DND-41 (cell line): Measurements from ENCODE around the gene HRH2.

Source experiments
- ATAC-seq: fragments of 200-7000 bp; cut with Tn5 transposase; 3 replicates; pipeline ENCODE4 v1.9.1; 2021; ENCODE audit warnings: low read depth; ENCODE audit not compliant: insufficient read depth
- DNase-seq: peaks from one replicate; pipeline ENCODE4 v3.0.0-alpha.2; 2020
- H2AFZ ChIP-seq: 2 replicates; pipeline ENCODE4 v1.6.0; 2012; ENCODE audit warnings: low read depth, low read length
- H3K27ac ChIP-seq: 2 replicates; pipeline ENCODE4 v1.5.1; 2012; ENCODE audit warnings: low read length, inconsistent platforms
- H3K27me3 ChIP-seq: fragments of 200-600 bp; sonication (generic); 2 replicates; pipeline ENCODE4 v1.6.0; 2012; ENCODE audit warnings: low read length, mild to moderate bottlenecking, inconsistent platforms; ENCODE audit not compliant: insufficient read depth, poor library complexity
- H3K36me3 ChIP-seq: 2 replicates; pipeline ENCODE4 v1.5.1; 2012; ENCODE audit warnings: low read length, inconsistent platforms; ENCODE audit not compliant: insufficient read depth
- H3K4me1 ChIP-seq: 2 replicates; pipeline ENCODE4 v1.5.1; 2012; ENCODE audit warnings: mild to moderate bottlenecking, low read length; ENCODE audit not compliant: insufficient read depth
- H3K4me2 ChIP-seq: 2 replicates; pipeline ENCODE4 v1.6.0; 2012; ENCODE audit warnings: mild to moderate bottlenecking, moderate library complexity, low read length, inconsistent platforms; ENCODE audit not compliant: insufficient read depth
- H3K4me3 ChIP-seq, 2 experiments: fragments of 200-600 bp in 1 of 2; shearing (Covaris generic) in 1 of 2; 2 replicates each; pipeline ENCODE4 v1.5.1; 2012 to 2016; ENCODE audit warnings: inconsistent platforms in 2 of 2, low read length in 2 of 2, mild to moderate bottlenecking in 2 of 2, low read depth in 1 of 2, moderate library complexity in 1 of 2
- H3K79me2 ChIP-seq: 2 replicates; pipeline ENCODE4 v1.6.0; 2012; ENCODE audit warnings: low read length, inconsistent platforms; ENCODE audit not compliant: insufficient read depth
- H3K9ac ChIP-seq: 2 replicates; pipeline ENCODE4 v1.6.0; 2012; ENCODE audit warnings: low read depth, mild to moderate bottlenecking, inconsistent platforms, low read length, moderate library complexity
- H3K9me3 ChIP-seq: 2 replicates; pipeline ENCODE4 v1.5.1; 2012; ENCODE audit warnings: low read length, moderate library complexity, mild to moderate bottlenecking, inconsistent platforms; ENCODE audit not compliant: insufficient read depth, severe bottlenecking
- H4K20me1 ChIP-seq: 2 replicates; pipeline ENCODE4 v1.6.0; 2012; ENCODE audit warnings: low read length; ENCODE audit not compliant: insufficient read depth
- EZH2 ChIP-seq: IDR thresholded peaks from 3 replicates; pipeline ENCODE4 v1.6.1; 2012; ENCODE audit warnings: borderline replicate concordance, low read depth, mild to moderate bottlenecking, moderate library complexity, low read length, inconsistent platforms; ENCODE audit not compliant: severe bottlenecking
- TF ChIP-seq, protein P1 (sequence below): IDR thresholded peaks from 2 replicates; pipeline ENCODE4 v1.5.1; 2012; ENCODE audit warnings: borderline replicate concordance, low read length, moderate library complexity, mild to moderate bottlenecking; ENCODE audit not compliant: poor library complexity, severe bottlenecking; ENCODE audit errors: extremely low read depth

HRH2 gene

DNA sequence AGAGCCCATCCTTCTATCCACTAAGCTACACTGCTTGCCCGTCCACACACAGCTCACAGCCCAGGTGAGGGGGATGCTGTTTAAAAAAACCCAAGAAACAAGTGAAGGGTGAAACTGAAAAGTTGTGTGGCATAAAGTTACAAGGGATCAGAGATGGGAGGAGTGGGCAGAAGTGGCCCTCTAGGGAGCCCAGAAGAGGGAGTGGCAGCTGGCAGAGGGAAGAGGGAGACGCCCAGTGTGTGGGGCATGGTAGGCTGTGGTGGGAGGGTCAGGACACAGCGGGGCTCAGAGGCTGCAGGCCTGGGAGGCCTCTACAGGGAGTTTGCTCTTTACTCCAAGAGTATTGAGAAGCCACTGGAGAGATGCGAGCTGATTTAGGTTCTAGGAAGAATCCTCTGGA is 30.1 kb upstream of the HRH2 start:
- DNase-seq = no peak
- TF ChIP-seq EZH2 = no peak
- TF ChIP-seq, protein P1, sequence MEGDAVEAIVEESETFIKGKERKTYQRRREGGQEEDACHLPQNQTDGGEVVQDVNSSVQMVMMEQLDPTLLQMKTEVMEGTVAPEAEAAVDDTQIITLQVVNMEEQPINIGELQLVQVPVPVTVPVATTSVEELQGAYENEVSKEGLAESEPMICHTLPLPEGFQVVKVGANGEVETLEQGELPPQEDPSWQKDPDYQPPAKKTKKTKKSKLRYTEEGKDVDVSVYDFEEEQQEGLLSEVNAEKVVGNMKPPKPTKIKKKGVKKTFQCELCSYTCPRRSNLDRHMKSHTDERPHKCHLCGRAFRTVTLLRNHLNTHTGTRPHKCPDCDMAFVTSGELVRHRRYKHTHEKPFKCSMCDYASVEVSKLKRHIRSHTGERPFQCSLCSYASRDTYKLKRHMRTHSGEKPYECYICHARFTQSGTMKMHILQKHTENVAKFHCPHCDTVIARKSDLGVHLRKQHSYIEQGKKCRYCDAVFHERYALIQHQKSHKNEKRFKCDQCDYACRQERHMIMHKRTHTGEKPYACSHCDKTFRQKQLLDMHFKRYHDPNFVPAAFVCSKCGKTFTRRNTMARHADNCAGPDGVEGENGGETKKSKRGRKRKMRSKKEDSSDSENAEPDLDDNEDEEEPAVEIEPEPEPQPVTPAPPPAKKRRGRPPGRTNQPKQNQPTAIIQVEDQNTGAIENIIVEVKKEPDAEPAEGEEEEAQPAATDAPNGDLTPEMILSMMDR = no peak
- H3K27me3 ChIP-seq = no peaks in the 10 kb centered on the region
- H2AFZ ChIP-seq = no peak overlapping the region
- no peak overlapping the region for H3K4me3 ChIP-seq
- H3K9ac ChIP-seq = no peak overlapping the region
- no peak overlapping the region for H3K4me2 ChIP-seq
- no peaks in the 10 kb centered on the region for H3K79me2 ChIP-seq
- ATAC-seq = no peak
- no peaks in the 10 kb centered on the region for H3K36me3 ChIP-seq
- H4K20me1 ChIP-seq = no peaks in the 10 kb centered on the region
- H3K27ac ChIP-seq = no peak overlapping the region
- H3K4me1 ChIP-seq = no peaks in the 10 kb centered on the region
- H3K9me3 ChIP-seq = peaks cover 5% of the 10 kb centered on the region

DNA sequence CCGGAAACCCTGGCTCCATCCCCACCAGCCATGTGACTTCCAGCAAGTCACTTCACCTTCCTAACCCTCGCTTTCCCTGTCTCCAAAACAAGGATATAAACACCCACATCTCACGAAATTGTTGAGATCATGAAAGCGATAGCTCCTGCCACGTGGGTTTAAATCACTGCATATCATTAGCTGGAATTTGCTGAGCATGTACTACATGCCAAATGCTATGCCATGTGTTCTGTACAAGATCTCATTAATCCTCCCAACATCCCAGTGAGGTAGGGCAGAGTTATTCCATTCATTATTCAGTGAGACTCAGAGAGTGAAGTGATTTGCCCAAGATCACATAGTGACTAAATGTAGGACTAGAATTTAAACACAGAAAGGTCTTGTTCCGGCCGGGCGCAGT is 29.2 kb upstream of the HRH2 start:
- no peak for TF ChIP-seq EZH2
- TF ChIP-seq, protein P1 = no peak
- H3K27me3 ChIP-seq = no peaks in the 10 kb centered on the region
- peaks cover 5% of the 10 kb centered on the region for H3K9me3 ChIP-seq
- no peak overlapping the region for H3K27ac ChIP-seq
- H3K79me2 ChIP-seq = no peaks in the 10 kb centered on the region
- no peak overlapping the region for H3K4me2 ChIP-seq
- no peak overlapping the region for H2AFZ ChIP-seq
- H3K36me3 ChIP-seq = no peaks in the 10 kb centered on the region
- ATAC-seq (no peak), DNase-seq (no peak)
- no peaks in the 10 kb centered on the region for H4K20me1 ChIP-seq
- H3K4me3 ChIP-seq = no peak overlapping the region
- no peak overlapping the region for H3K9ac ChIP-seq
- H3K4me1 ChIP-seq = no peaks in the 10 kb centered on the region

DNA sequence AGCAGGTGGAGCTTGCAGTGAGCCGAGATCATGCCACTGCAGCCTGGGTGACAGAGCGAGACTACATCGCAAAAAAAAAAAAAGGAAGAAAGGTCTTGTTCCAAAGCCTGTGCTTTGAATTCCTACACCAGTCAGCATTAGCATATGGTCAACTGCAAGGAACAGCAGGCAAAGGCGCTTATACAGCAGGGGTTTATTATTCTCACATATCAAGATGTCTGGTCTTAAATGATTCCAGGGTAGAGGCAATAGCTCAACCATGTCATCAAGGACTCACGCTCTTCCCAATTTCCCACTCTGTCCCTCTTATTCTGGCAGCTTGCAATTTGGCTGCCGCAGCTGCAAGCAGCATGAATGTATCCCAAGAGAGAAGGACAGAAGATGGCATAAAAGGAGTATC is 28.6 kb upstream of the HRH2 start:
- H3K36me3 ChIP-seq = no peaks in the 10 kb centered on the region

More for the DNA sequence above, 28.6 kb upstream of the HRH2 start:
- TF ChIP-seq EZH2 = no peak
- TF ChIP-seq, protein P1 = no peak
- Histone ChIP-seq H3K27me3 (no peaks in the 10 kb centered on the region), H3K27ac (no peak overlapping the region), H3K4me3 (no peak overlapping the region), H3K9me3 (peaks cover 5% of the 10 kb centered on the region), H3K79me2 (no peaks in the 10 kb centered on the region), H3K9ac (no peak overlapping the region), H2AFZ (no peak overlapping the region), H4K20me1 (no peaks in the 10 kb centered on the region), H3K4me2 (no peak overlapping the region), H3K4me1 (no peaks in the 10 kb centered on the region)
- ATAC-seq (no peak), DNase-seq (no peak)
